Gastroesophageal sphincter (tissue), 4 donors: ENCODE results near the gene GOLGA6L6. TPM values are rescaled to one million over a fixed set of nuclear protein-coding genes. Genes with fewer than 3 reads are reported as not detected.
"Not testable (repeated sequence)": the region's sequence is repeated elsewhere in the genome, so short reads cannot be mapped to it uniquely, and the experiment has no call there.

Experiments
- ATAC-seq: fragments of 150-250 bp; one replicate; pipeline ENCODE4 v1.9.1; 2016; ENCODE audit warnings: mild to moderate bottlenecking, moderate library complexity
- H3K27ac ChIP-seq, 4 donors: fragments of 200-600 bp; sonication (generic) in 3 of 4; 1 replicate in 3 of 4; 2 replicates in 1 of 4; pipeline ENCODE4 v1.5.1; 2016 to 2019
- H3K27me3 ChIP-seq: fragments of 200-600 bp; sonication (generic); one replicate; pipeline ENCODE4 v1.5.1; 2019
- H3K36me3 ChIP-seq, 2 donors: fragments of 200-600 bp; sonication (generic); one replicate each; pipeline ENCODE4 v1.5.1; 2019; ENCODE audit warnings: control low read depth in 1 of 2
- H3K4me1 ChIP-seq, 3 donors: fragments of 200-600 bp; sonication (generic); 1 replicate in 2 of 3; 2 replicates in 1 of 3; pipeline ENCODE4 v1.5.1; 2016 to 2019; ENCODE audit warnings: control low read depth in 2 of 3
- H3K4me3 ChIP-seq, 2 donors: fragments of 200-600 bp; sonication (generic); one replicate each; pipeline ENCODE4 v1.5.1; 2019; ENCODE audit warnings: mild to moderate bottlenecking in 1 of 2, moderate library complexity in 1 of 2
- H3K9me3 ChIP-seq, 3 donors: fragments of 200-600 bp; sonication (generic); one replicate each; pipeline ENCODE4 v1.5.1; 2017 to 2019; ENCODE audit warnings: control low read depth in 2 of 3
- WGBS, 2 donors: methylation state at CpG; one replicate each; pipeline ENCODE4 v1.1.5; 2018; ENCODE audit warnings: low coverage in 1 of 2; 5-methylcytosine and 5-hydroxymethylcytosine counted together
- total RNA-seq, 4 donors: library from RNA; depleted of rRNA; stranded (reverse); fragments of >200 nt; gene quantifications; one replicate each; pipeline ENCODE4 v1.1.0, GENCODE V29; 2016

GOLGA6L6 gene, protein sequence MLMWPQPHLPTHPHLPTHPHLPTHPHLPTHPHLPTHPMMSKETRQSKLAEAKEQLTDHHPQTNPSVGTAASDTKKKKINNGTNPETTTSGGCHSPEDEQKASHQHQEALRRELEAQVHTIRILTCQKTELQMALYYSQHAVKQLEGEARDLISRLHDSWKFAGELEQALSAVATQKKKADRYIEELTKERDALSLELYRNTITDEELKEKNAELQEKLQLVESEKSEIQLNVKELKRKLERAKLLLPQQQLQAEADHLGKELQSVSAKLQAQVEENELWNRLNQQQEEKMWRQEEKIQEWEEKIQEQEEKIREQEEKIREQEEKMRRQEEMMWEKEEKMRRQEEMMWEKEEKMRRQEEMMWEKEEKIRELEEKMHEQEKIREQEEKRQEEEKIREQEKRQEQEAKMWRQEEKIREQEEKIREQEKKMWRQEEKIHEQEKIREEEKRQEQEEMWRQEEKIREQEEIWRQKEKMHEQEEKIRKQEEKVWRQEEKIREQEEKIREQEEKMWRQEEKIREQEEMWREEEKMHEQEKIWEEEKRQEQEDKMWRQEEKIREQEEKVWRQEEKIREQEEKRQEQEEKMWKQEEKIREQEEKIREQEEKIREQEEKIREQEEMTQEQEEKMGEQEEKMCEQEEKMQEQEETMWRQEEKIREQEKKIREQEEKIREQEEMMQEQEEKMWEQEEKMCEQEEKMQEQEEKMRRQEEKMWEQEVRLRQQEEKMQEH
- total RNA-seq: not detected

DNA sequence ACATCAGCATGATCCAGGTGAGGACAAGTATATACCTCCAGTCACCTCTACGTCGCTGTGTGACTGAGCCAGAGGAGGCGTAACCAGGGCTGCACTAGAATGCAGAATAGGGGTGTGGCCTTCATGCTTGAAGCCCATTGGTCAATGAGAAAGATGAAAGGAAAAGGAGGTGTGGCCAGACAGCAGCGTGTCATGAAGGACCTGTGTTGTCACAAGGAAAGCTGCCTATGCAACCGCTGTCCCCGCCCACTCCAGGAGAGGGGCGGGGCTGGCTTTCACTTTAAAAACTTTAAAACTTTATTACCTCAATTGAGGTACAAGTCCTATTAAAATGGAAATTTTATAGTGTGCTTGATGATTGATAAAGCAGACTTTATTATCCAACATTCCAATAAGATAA is at the start of gene GOLGA6L6:
Gene GOLGA6L6 (minus strand): TSS at position 101 of the 400 bp plus-strand sequence. CDS start 91 bp downstream, at position 10.
- H3K36me3 ChIP-seq, H3K27me3 ChIP-seq, H3K4me1 ChIP-seq, H3K9me3 ChIP-seq, H3K27ac ChIP-seq, ATAC-seq, H3K4me3 ChIP-seq: not testable (repeated sequence)
- no CpG with 5 or more reads among the region's 7 CpGs for WGBS, 2 donors

DNA sequence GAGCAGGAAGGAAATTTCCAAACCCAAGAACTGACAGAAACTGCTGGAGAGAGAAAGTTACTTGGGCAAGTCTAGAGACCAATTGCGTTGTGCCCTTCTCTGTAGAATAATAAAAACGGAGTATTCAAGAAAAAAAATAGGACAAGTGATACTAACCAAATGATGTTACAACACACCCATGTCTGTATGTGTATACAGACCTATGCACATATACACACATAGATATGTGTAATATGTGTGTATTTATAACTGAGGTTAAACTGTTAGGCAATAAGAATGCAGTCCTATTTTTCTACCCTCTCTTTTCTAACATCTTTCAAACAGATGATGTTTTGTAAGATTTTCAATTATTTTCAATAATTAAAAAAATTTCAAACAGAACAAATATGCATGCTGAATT is 48.5 kb upstream of the GOLGA6L6 start:
- H3K4me3 ChIP-seq, H3K9me3 ChIP-seq, ATAC-seq, H3K27me3 ChIP-seq, H3K27ac ChIP-seq, H3K36me3 ChIP-seq, H3K4me1 ChIP-seq: not testable (repeated sequence)
- no CpG with 5 or more reads among the region's 2 CpGs for WGBS, 2 donors

DNA sequence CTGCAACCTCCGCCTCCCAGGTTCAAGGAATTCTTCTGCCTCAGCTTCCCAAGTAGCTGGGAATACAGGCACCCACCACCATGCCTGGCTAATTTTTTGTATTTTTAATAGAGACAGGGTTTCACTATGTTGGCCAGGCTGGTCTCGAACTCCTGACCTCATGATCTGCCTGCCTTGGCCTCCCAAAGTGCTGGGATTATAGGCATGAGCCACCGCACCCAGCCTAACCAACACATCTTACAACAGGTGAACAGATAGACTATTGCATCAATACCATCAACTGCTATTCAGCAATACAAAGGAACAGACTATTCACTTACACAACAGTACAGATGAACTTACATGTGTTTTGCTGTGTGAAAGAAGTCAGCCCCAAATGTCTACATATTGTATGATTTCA is 45.2 kb upstream of the GOLGA6L6 start:
- not testable (repeated sequence) for H3K4me3 ChIP-seq, ATAC-seq, H3K9me3 ChIP-seq, H3K27me3 ChIP-seq, H3K36me3 ChIP-seq, H3K27ac ChIP-seq, H3K4me1 ChIP-seq
- WGBS, 2 donors: no CpG with 5 or more reads among the region's 3 CpGs

DNA sequence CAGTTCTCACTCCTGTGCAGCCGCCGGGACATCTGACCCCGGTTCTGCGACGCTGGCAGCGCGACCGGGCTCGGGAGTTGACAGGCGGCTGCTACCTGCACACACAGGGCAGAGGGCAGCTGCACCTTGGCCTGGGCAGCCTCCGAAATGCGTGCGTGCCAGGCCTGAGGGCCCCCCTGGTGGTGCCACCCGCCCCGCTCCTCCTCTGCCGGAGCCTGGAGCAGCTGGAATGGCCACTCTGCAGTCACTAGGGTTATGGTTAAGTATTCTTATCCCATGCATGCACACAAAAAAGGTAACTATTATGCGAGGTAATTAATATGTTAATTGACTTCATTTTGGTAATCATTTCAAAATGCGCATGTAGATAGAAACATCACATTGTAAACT is 41.1 kb upstream of the GOLGA6L6 start:
- not testable (repeated sequence) for H3K9me3 ChIP-seq, ATAC-seq
- 88% methylated on average over 5 of the region's 18 CpGs; no CpG with 5 or more reads in 1 of the 2 donors for WGBS, 2 donors

DNA sequence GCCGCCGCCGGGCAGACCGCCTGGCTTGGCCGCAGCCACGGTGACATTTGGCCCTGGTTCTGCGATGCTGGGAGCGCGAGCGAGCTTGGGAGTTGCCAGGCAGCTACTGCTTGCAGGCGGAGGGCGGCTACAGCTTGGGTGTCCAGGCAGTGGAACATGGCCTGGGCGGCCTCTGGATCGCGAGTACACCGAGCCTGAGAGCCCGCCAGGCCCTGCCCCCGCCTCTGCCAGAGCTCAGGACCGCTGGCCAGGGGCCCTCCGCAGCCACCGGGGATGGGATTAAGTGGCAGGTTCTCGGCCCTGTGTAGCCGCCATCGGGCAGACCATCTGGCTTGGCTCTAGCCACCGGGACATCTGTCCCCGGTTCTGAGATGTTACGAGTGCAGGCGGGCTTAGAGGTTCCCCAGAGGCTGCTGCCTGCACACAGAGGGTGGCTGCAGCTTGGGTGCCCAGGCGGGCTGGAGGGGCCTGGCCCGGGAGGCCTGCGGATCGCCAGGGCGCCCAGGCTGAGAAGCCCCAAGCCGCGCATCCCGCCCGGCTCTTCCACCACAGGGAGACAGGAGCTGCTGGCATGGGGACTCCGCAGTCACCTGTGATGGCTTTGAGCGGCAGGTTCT is 40.6 kb upstream of the GOLGA6L6 start:
- not testable (repeated sequence) for H3K9me3 ChIP-seq, H3K4me3 ChIP-seq, H3K36me3 ChIP-seq, H3K27me3 ChIP-seq, ATAC-seq, H3K27ac ChIP-seq, H3K4me1 ChIP-seq
- WGBS, 2 donors: no CpG with 5 or more reads among the region's 39 CpGs

More for the DNA sequence above, 41.1 kb upstream of the GOLGA6L6 start:
- not testable (repeated sequence) for H3K4me3 ChIP-seq, H3K27me3 ChIP-seq, H3K27ac ChIP-seq, H3K4me1 ChIP-seq, H3K36me3 ChIP-seq

DNA sequence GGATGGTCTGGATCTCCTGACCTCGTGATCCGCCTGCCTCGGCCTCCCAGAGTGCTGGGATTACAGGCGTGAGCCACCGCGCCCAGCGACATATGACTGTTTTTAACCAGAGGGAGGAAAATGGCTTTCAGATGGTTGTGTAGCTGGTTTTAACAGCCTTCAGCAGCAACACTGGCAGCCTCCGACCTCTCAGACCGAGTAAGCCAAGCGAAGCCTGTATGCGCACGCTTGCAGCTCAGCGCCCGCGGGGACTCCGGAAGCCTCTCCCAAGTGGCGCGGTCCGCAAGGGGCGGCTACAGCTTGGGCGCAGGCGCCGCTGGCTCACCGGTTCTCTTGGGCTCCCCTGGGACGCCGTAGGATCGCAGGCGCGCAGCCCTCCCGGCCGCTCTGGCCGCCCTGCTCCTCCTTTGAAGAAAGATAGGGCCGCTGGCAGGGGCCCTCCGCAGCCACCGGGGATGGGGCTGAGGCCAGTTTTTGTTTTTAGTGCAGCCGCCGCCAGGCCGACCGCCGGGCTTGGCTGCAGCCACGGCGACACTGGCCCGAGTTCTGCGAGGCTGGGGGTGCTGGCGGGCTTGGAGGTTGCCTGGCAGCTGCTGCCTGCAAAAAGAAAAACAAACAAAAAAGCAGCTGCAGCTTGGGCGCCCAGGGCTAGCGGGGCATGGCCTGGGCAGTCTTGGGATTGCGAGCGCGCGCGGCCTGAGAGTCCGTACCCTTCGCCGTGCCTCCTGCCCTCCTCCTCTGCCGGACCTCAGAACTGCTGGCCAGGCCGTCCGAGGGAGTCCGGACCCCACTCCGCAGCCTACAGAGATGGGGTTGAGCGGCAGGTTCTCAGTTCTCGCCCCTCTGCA is 39.9 kb upstream of the GOLGA6L6 start:
- ATAC-seq: not testable (repeated sequence)

DNA sequence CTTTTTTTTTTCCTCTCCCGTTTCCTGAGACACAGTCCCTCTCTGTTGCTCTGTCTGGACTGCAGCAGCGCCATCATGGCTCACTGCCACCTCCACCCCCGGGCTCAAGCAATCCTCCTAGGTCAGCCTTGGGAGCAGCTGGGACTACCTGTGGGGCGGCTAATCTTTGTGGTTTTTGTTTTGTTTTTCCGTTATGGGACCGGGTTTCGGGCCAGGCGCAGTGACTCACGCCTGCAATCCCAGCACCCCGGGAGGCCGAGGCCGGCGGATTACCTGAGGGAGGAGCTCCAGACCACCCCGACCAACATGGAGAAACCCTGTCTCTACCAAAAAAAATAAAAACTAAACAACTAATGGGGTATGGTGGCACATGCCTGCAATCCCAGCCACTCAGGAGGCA is 38.1 kb upstream of the GOLGA6L6 start:
- ATAC-seq, H3K27me3 ChIP-seq, H3K9me3 ChIP-seq, H3K4me3 ChIP-seq, H3K36me3 ChIP-seq, H3K27ac ChIP-seq, H3K4me1 ChIP-seq: not testable (repeated sequence)
- WGBS, 2 donors: no CpG with 5 or more reads among the region's 14 CpGs

More for the DNA sequence above, 39.9 kb upstream of the GOLGA6L6 start:
- not testable (repeated sequence) for H3K9me3 ChIP-seq, H3K27me3 ChIP-seq, H3K27ac ChIP-seq, H3K4me3 ChIP-seq, H3K36me3 ChIP-seq, H3K4me1 ChIP-seq
- WGBS, 2 donors: no CpG with 5 or more reads among the region's 62 CpGs

DNA sequence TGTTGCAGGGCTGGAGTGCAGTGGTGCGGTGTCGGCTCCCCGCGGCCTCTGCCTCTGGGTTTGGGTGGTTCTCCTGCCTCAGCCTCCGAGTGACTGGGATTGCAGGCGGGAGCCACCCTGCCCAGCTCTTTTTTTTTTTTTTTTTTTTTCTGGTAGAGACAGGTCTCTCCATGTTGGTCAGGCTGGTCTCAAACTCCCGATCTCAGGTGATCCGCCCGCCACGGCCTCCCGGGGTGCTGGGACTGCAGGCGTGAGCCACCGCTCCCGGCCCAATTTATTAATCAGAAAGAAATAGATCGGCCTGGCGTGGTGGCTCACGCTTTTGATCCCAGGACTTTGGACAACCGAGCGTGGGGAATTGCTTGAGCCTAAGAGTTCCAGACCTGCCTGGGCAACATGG is 9.7 kb upstream of the GOLGA6L6 start:
- H3K4me3 ChIP-seq, H3K4me1 ChIP-seq, H3K27me3 ChIP-seq, H3K36me3 ChIP-seq, H3K9me3 ChIP-seq, H3K27ac ChIP-seq, ATAC-seq: not testable (repeated sequence)
- WGBS, 2 donors: 100% methylated on average over 2 of the region's 19 CpGs; no CpG with 5 or more reads in 1 of the 2 donors

DNA sequence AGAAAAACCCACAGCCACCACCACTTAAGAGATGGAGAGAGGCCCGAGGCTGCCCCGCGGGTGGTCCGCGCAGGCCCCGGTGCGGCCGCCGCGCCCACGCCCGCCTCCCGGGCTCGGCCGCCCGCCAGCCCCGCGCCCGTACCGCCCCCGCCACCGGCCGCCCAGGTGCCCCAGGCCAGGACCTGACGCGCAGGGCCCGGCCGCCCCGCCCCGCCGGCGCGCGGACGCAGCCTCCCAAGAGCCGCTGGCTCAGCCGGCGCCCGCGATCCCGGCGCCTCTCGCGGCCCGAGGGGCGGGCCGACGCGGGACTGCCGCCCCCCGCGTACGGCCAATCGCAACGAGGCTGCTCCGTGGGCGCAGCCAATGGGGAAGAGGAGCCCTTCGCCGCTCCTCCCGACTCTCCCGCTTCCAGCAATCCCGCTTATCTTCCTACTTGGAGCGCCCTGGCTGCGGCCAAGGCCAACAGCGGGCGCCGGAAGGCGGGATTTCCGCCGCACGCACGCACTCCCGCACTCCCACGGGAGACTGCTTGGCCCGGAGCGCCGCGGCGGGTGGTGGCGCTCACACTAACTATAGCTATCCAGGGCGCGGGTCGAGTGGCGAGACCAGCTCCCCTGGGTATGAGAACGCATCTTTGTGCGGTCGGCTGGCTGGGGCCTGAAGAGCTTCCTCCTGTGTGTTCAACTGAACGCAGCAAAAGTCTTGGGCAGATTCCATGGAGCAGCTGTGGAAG is 35.5 kb downstream of the GOLGA6L6 start:
- not testable (repeated sequence) for H3K36me3 ChIP-seq, H3K9me3 ChIP-seq, ATAC-seq, H3K4me3 ChIP-seq, H3K27me3 ChIP-seq, H3K4me1 ChIP-seq, H3K27ac ChIP-seq
- WGBS, 2 donors: no CpG with 5 or more reads among the region's 87 CpGs

DNA sequence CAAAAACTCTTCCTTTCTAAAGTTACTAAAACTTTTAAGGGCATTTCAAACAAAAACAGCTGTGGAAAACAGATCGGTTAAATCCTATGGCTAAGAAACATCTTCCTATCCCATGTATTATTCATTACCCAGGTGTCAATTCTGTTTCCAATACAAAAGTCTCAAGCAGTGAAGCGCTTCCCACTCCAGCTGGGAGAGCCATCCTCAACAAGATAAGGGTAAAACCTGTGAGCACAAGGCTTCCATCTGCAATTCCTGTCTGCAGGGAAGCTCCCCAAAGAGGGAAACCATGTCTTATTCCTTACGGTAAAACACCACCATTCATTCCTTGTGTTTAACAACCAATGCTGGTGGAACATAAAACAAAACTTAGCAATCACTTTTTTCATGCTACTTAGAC is 38.8 kb downstream of the GOLGA6L6 start:
- not testable (repeated sequence) for H3K9me3 ChIP-seq, H3K36me3 ChIP-seq, H3K27me3 ChIP-seq, ATAC-seq, H3K4me3 ChIP-seq, H3K4me1 ChIP-seq, H3K27ac ChIP-seq
- WGBS, 2 donors: no CpG with 5 or more reads among the region's 3 CpGs

DNA sequence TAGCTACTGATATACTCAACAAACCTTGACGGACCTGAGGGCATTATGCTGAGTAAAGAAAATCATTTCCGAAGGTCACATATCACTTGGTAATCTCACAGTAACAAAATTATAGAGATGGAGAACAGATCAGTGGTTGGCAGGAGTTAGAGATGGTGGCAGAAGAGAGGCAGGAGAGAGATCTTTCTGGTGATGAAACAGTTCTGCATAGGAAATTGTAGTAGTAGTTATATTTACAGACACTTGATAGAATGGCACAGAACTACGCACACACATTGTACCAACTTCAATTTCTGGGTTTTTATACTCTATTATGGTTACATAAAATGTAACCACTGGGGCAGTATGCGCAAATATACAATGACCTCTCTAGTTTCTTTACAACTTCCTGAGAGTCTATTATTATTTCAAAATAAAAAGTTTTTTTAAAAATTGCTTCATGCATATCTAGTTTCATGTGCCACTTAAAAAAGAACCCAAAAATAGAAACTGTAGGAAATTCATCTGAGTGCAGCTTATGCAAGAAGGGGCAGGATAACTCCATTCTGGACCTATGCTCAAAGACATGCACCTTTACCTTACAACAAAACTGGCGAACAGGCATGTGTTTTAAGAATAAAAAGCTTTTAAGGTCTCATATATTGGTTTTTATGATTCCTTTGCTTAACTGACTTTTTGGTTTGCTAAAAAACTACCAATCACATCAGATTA is 39.9 kb downstream of the GOLGA6L6 start:
- H3K36me3 ChIP-seq, H3K4me3 ChIP-seq, H3K9me3 ChIP-seq, H3K4me1 ChIP-seq, H3K27me3 ChIP-seq, ATAC-seq, H3K27ac ChIP-seq: not testable (repeated sequence)
- WGBS, 2 donors: no CpG with 5 or more reads among the region's 5 CpGs

DNA sequence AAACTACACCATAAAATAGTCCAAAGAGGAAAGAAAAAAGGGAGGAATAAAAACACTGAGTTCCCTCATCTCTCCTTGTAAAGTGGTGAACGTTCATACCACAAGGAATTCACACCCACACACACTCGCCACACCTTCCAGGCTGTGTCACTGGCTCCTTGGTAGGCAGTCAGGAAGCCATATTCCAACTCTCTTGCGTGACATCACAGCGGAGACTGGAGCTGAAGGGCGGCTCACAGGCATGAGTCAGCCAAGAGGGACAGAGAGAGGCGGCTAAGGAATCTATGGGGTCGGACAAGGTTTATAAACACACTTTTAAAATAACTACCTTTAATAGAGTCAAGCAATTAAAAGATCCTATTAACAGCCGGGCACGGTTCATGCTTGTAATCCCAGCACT is 43.8 kb downstream of the GOLGA6L6 start:
- H3K36me3 ChIP-seq, H3K27me3 ChIP-seq, ATAC-seq, H3K27ac ChIP-seq, H3K4me3 ChIP-seq, H3K9me3 ChIP-seq, H3K4me1 ChIP-seq: not testable (repeated sequence)
- WGBS, 2 donors: no CpG with 5 or more reads among the region's 9 CpGs
